ENCODE measurements around the gene SLC37A1.

Gene SLC37A1

GRCh38 chr21:42584296-42584641 lies 70.6 kb downstream of the SLC37A1 start:
- Histone ChIP-seq H3K9ac (no peak overlapping the region), H3K79me2 (no peaks in the 10 kb centered on the region), H3K4me1 (no peaks in the 10 kb centered on the region), H2AFZ (no peak overlapping the region), H3K36me3 (ENCODE audit: control insufficient read depth, insufficient read depth, low read length) (no peaks in the 10 kb centered on the region), H3K9me3 (ENCODE audit: control insufficient read depth, low read length) (no peaks in the 10 kb centered on the region), H3K27ac (no peak overlapping the region), H3K4me3 (ENCODE audit: low read depth, low read length) (no peak overlapping the region), H3K4me2 (ENCODE audit: low read length) (no peak overlapping the region), H3K27me3 (ENCODE audit: control insufficient read depth, insufficient read depth, low read length) (no peaks in the 10 kb centered on the region)
- TF ChIP-seq CTCF (IDR thresholded peaks at IDR 0.05) = no peak

GRCh38 chr21:42585881-42586280 lies 72.2 kb downstream of the SLC37A1 start:
- H3K9me3 ChIP-seq (ENCODE audit: control insufficient read depth, low read length) = no peaks in the 10 kb centered on the region
- no peak overlapping the region for H3K9ac ChIP-seq
- H3K27ac ChIP-seq = no peak overlapping the region
- no peaks in the 10 kb centered on the region for H3K4me1 ChIP-seq
- H3K27me3 ChIP-seq (ENCODE audit: control insufficient read depth, insufficient read depth, low read length) = no peaks in the 10 kb centered on the region
- H3K36me3 ChIP-seq (ENCODE audit: control insufficient read depth, insufficient read depth, low read length) = no peaks in the 10 kb centered on the region
- no peak overlapping the region for H3K4me3 ChIP-seq (ENCODE audit: low read depth, low read length)
- H3K4me2 ChIP-seq (ENCODE audit: low read length) = no peak overlapping the region
- no peak overlapping the region for H2AFZ ChIP-seq
- TF ChIP-seq CTCF (IDR thresholded peaks at IDR 0.05) = no peak
- H3K79me2 ChIP-seq = no peaks in the 10 kb centered on the region

GRCh38 chr21:42586406-42586805 lies 72.8 kb downstream of the SLC37A1 start:
- H3K27me3 ChIP-seq (ENCODE audit: control insufficient read depth, insufficient read depth, low read length) = no peaks in the 10 kb centered on the region
- no peaks in the 10 kb centered on the region for H3K79me2 ChIP-seq
- no peak overlapping the region for H3K4me3 ChIP-seq (ENCODE audit: low read depth, low read length)
- H3K36me3 ChIP-seq (ENCODE audit: control insufficient read depth, insufficient read depth, low read length) = no peaks in the 10 kb centered on the region
- no peak overlapping the region for H3K27ac ChIP-seq
- TF ChIP-seq CTCF (IDR thresholded peaks at IDR 0.05) = no peak
- H2AFZ ChIP-seq = no peak overlapping the region
- H3K4me1 ChIP-seq = no peaks in the 10 kb centered on the region
- H3K4me2 ChIP-seq (ENCODE audit: low read length) = no peak overlapping the region
- no peak overlapping the region for H3K9ac ChIP-seq
- H3K9me3 ChIP-seq (ENCODE audit: control insufficient read depth, low read length) = no peaks in the 10 kb centered on the region

GRCh38 chr21:42587036-42587435 lies 73.4 kb downstream of the SLC37A1 start:
- Histone ChIP-seq H3K27me3 (ENCODE audit: control insufficient read depth, insufficient read depth, low read length) (no peaks in the 10 kb centered on the region), H3K4me1 (no peaks in the 10 kb centered on the region), H3K36me3 (ENCODE audit: control insufficient read depth, insufficient read depth, low read length) (no peaks in the 10 kb centered on the region), H2AFZ (no peak overlapping the region), H3K4me3 (ENCODE audit: low read depth, low read length) (no peak overlapping the region), H3K9ac (no peak overlapping the region), H3K4me2 (ENCODE audit: low read length) (no peak overlapping the region), H3K79me2 (no peaks in the 10 kb centered on the region), H3K9me3 (ENCODE audit: control insufficient read depth, low read length) (no peaks in the 10 kb centered on the region), H3K27ac (no peak overlapping the region)
- TF ChIP-seq CTCF (IDR thresholded peaks at IDR 0.05) = no peak

- no peak overlapping the region for H3K4me3 ChIP-seq (ENCODE audit: low read depth, low read length)
- H3K27me3 ChIP-seq (ENCODE audit: control insufficient read depth, insufficient read depth, low read length) = no peaks in the 10 kb centered on the region
- no peaks in the 10 kb centered on the region for H3K36me3 ChIP-seq (ENCODE audit: control insufficient read depth, insufficient read depth, low read length)
- H3K9ac ChIP-seq = no peak overlapping the region
- H3K79me2 ChIP-seq = no peaks in the 10 kb centered on the region
- no peak overlapping the region for H3K27ac ChIP-seq
- no peak overlapping the region for H2AFZ ChIP-seq
- TF ChIP-seq CTCF (IDR thresholded peaks at IDR 0.05) = no peak
- no peaks in the 10 kb centered on the region for H3K9me3 ChIP-seq (ENCODE audit: control insufficient read depth, low read length)
- H3K4me1 ChIP-seq = peaks cover 2% of the 10 kb centered on the region
- no peak overlapping the region for H3K4me2 ChIP-seq (ENCODE audit: low read length)
Measured at GRCh38 chr21:42590431-42591131, 76.9 kb downstream of the SLC37A1 start.
